ACC112 (cell line): ENCODE results near the gene ELANE.
A peak's percentile ranks its signal among the peaks of the same experiment; 100 is the strongest.

Source experiments
- H2AFZ ChIP-seq: fragments of 200-600 bp; sonication (generic); one replicate; pipeline ENCODE4 v1.6.0; 2017; ENCODE audit warnings: antibody characterized with exemption, low read length; ENCODE audit not compliant: unreplicated experiment
- H3K27ac ChIP-seq: fragments of 200-600 bp; sonication (generic); 2 replicates; pipeline ENCODE4 v1.5.1; 2014; ENCODE audit warnings: low read depth, mild to moderate bottlenecking, antibody characterized with exemption, low read length, moderate library complexity
- H3K27me3 ChIP-seq: fragments of 200-600 bp; sonication (generic); 2 replicates; pipeline ENCODE4 v1.6.1; 2014; ENCODE audit warnings: mild to moderate bottlenecking, antibody characterized with exemption, low read length, moderate library complexity, mixed read lengths; ENCODE audit not compliant: insufficient read depth
- H3K36me3 ChIP-seq: fragments of 200-600 bp; sonication (generic); 2 replicates; pipeline ENCODE4 v1.6.1; 2016; ENCODE audit warnings: mild to moderate bottlenecking, antibody characterized with exemption, low read length, moderate library complexity, mixed read lengths; ENCODE audit not compliant: insufficient read depth
- H3K4me1 ChIP-seq: fragments of 200-600 bp; sonication (generic); one replicate; pipeline ENCODE4 v1.6.1; 2016; ENCODE audit warnings: low read length, mixed read lengths; ENCODE audit not compliant: insufficient read depth, unreplicated experiment, control insufficient read depth
- H3K4me3 ChIP-seq: fragments of 200-600 bp; sonication (generic); 2 replicates; pipeline ENCODE4 v1.5.1; 2014; ENCODE audit warnings: mild to moderate bottlenecking, low read depth, low read length
- H3K79me2 ChIP-seq: fragments of 200-600 bp; sonication (generic); one replicate; pipeline ENCODE4 v1.6.0; 2016; ENCODE audit warnings: low read length; ENCODE audit not compliant: control insufficient read depth, unreplicated experiment, insufficient read depth

The ELANE gene

DNA sequence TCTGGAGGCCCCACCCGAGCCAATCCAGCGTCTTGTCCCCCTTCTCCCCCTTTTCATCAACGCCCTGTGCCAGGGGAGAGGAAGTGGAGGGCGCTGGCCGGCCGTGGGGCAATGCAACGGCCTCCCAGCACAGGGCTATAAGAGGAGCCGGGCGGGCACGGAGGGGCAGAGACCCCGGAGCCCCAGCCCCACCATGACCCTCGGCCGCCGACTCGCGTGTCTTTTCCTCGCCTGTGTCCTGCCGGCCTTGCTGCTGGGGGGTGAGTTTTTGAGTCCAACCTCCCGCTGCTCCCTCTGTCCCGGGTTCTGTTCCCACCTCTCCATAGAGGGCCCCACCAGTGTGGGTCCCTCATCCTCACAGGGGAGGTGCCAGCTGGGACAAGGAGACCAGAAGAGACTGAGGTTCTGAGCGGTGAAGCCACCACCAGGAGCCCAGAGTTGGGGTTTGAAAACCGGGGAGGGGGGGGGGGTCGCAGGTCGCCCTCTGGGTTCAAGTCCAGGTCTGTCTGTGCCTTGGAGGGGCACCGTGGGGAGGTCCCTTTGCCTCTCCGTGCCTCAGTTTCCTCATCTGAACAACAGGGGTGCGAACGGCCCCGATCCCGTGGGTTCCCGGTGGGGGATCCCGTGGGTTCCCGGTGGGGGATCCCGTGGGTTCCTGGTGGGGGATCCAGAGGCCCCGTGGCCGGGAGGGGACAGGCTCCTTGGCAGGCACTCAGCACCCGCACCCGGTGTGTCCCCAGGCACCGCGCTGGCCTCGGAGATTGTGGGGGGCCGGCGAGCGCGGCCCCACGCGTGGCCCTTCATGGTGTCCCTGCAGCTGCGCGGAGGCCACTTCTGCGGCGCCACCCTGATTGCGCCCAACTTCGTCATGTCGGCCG, at the start of gene ELANE:
Gene ELANE (plus strand): TSS at position 168 of the 878 bp plus-strand sequence. CDS start 26 bp downstream, at position 194.
- Histone ChIP-seq H3K4me1 (peaks cover 4% of the 10 kb centered on the region), H2AFZ (no peak within 1 kb of the TSS), H3K27ac (peak within 1 kb of the TSS; percentile 81; the same call in 1 of the 2 replicates), H3K79me2 (no peaks in the 10 kb centered on the region), H3K27me3 (peaks cover 10% of the 10 kb centered on the region; the same call in 1 of the 2 replicates), H3K4me3 (no peak within 1 kb of the TSS), H3K36me3 (no peaks in the 10 kb centered on the region)

- no peaks in the 10 kb centered on the region for H3K27me3 ChIP-seq
- peaks cover 28% of the 10 kb centered on the region; the same call in 1 of the 2 replicates for H3K36me3 ChIP-seq
- 0 out of 2 replicates have a peak overlapping the region, but pooled peaks have one; percentile 95 for H3K4me3 ChIP-seq
- H3K4me1 ChIP-seq, result peaks cover 33% of the 10 kb centered on the region
- H3K79me2 ChIP-seq, result peaks cover 97% of the 10 kb centered on the region
- no peak overlapping the region for H2AFZ ChIP-seq
- H3K27ac ChIP-seq, result no peak overlapping the region
These were observed 49.5 kb upstream of the ELANE start for GRCh38 chr19:802498-803098.

GRCh38 chr19:803099-803561, 49.0 kb upstream of the ELANE start:
- Histone ChIP-seq H3K79me2 (peaks cover 98% of the 10 kb centered on the region), H3K36me3 (peaks cover 33% of the 10 kb centered on the region), H3K27ac (no peak overlapping the region)

GRCh38 chr19:803686-804418, 48.3 kb upstream of the ELANE start:
- Histone ChIP-seq H3K4me3 (no peak overlapping the region), H3K4me1 (peaks cover 33% of the 10 kb centered on the region), H3K36me3 (peaks cover 30% of the 10 kb centered on the region), H3K79me2 (peaks cover 91% of the 10 kb centered on the region), H2AFZ (no peak overlapping the region), H3K27me3 (no peaks in the 10 kb centered on the region), H3K27ac (no peak overlapping the region)

More at GRCh38 chr19:803099-803561, 49.0 kb upstream of the ELANE start:
- Histone ChIP-seq H3K4me3 (no peak overlapping the region), H3K4me1 (peaks cover 33% of the 10 kb centered on the region), H2AFZ (no peak overlapping the region), H3K27me3 (no peaks in the 10 kb centered on the region)

GRCh38 chr19:804419-805165, 47.5 kb upstream of the ELANE start:
- no peak overlapping the region for H3K27ac ChIP-seq
- no peak overlapping the region for H2AFZ ChIP-seq
- peaks cover 85% of the 10 kb centered on the region for H3K79me2 ChIP-seq
- H3K36me3 ChIP-seq, result peaks cover 30% of the 10 kb centered on the region
- peaks cover 30% of the 10 kb centered on the region for H3K4me1 ChIP-seq
- H3K4me3 ChIP-seq, result no peak overlapping the region
- H3K27me3 ChIP-seq, result no peaks in the 10 kb centered on the region

GRCh38 chr19:805166-805551, 46.9 kb upstream of the ELANE start:
- Histone ChIP-seq H3K27ac (no peak overlapping the region), H3K4me3 (no peak overlapping the region), H3K27me3 (no peaks in the 10 kb centered on the region), H3K79me2 (peaks cover 80% of the 10 kb centered on the region), H3K4me1 (peaks cover 24% of the 10 kb centered on the region), H2AFZ (no peak overlapping the region), H3K36me3 (peaks cover 28% of the 10 kb centered on the region)

- Histone ChIP-seq H2AFZ (no peak overlapping the region), H3K4me3 (no peak overlapping the region), H3K27ac (no peak overlapping the region), H3K4me1 (peaks cover 17% of the 10 kb centered on the region), H3K27me3 (no peaks in the 10 kb centered on the region), H3K79me2 (peaks cover 73% of the 10 kb centered on the region), H3K36me3 (peaks cover 32% of the 10 kb centered on the region)
These were observed 46.2 kb upstream of the ELANE start for GRCh38 chr19:805600-806550.

DNA sequence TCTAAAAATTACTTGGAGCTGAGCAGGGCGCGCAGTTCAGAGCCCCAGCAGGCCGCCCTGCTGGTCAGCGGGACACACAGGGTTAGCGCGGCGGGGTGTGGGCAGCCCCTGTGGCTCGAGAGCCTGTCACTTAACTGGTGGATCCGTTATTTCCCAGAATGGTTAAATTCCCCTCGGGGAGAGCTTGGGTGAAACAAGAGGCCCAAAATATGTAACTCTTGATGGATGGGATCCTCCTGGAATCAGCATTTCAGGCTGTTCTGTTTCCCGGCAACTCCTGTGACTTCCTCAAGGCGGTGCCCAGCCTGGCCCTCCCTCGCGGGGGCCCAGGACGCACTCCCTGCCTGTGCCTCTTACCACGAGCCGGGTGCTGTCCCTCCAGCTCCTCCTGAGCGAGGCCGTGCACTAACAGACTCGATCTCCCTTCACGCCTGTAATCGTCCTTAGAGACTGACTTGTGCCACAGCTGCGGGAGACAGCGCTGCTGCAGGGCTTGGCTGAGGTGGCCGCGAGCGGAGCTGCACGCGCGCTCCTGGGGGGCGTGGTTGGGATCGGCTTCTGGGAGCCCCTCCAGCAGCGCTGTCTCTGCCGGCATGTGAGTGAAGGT, 45.2 kb upstream of the ELANE start:
- no peaks in the 10 kb centered on the region for H3K27me3 ChIP-seq
- H3K36me3 ChIP-seq, result peaks cover 42% of the 10 kb centered on the region
- no peak overlapping the region for H3K27ac ChIP-seq
- H3K4me1 ChIP-seq, result peaks cover 6% of the 10 kb centered on the region
- no peak overlapping the region for H3K4me3 ChIP-seq
- no peak overlapping the region for H2AFZ ChIP-seq
- peaks cover 63% of the 10 kb centered on the region for H3K79me2 ChIP-seq
